ENCODE measurements around the gene SPARCL1.
"Not testable (repeated sequence)": the region's sequence is repeated elsewhere in the genome, so short reads cannot be mapped to it uniquely, and the experiment has no call there.

The SPARCL1 gene

GRCh38 chr4:87499403-87500091, 29.6 kb downstream of the SPARCL1 start:
- no peak for DNase-seq (ENCODE audit: low spot score)

GRCh38 chr4:87498446-87498900, 30.7 kb downstream of the SPARCL1 start:
- no peak for DNase-seq (ENCODE audit: low spot score)

DNA sequence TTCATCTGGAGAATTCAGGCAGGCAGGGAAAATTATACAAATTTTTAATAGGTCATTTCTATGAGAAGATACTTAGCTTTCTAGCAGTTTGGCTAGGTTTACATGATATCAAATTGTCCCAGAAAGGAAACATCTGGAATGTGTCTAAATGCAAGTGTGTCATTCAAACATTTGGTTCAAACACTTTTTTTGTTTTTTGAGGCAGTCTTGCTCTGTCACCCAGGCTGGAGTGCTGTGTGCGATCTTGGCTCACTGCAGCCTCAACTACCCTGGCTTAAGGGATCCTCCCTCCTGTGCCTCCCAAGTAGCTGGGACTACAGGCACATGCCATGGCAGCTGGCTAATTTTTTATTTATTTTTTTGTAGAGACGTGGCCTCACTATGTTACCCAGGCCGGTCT, 31.6 kb downstream of the SPARCL1 start:
- DNase-seq (ENCODE audit: low spot score), result no peak

GRCh38 chr4:87497159-87497558, 32.0 kb downstream of the SPARCL1 start:
- no peak for DNase-seq (ENCODE audit: low spot score)

GRCh38 chr4:87493115-87493514, 36.1 kb downstream of the SPARCL1 start:
- DNase-seq (ENCODE audit: low spot score), result no peak

- not testable (repeated sequence) for DNase-seq (ENCODE audit: low spot score)
Measured at GRCh38 chr4:87491851-87492250, 37.3 kb downstream of the SPARCL1 start.

GRCh38 chr4:87491436-87491835, 37.7 kb downstream of the SPARCL1 start:
- no peak for DNase-seq (ENCODE audit: low spot score)

- DNase-seq (ENCODE audit: low spot score), result no peak
Measured at GRCh38 chr4:87490664-87491369, 38.4 kb downstream of the SPARCL1 start.

- no peak for DNase-seq (ENCODE audit: low spot score)
Measured at GRCh38 chr4:87489678-87490077, 39.5 kb downstream of the SPARCL1 start.

DNA sequence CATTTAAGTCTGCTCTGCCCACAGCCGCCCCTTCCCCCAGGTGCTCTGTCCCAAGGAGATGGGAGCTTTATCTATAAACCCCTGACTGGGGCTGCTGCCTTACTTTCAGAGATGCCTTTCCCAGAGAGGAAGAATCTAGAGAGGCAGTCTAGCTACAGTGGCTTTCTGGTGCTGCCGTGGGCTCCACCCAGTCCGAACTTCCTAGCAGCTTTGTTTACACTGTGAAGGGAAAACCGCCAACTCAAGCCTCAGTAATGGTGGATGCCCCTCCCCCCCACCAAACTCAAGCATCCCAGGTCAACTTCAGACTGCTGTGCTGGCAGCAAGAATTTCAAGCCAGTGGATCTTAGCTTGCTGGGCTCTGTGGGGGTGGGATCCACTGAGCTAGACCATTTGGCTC, 40.5 kb downstream of the SPARCL1 start:
- not testable (repeated sequence) for DNase-seq (ENCODE audit: low spot score)

DNA sequence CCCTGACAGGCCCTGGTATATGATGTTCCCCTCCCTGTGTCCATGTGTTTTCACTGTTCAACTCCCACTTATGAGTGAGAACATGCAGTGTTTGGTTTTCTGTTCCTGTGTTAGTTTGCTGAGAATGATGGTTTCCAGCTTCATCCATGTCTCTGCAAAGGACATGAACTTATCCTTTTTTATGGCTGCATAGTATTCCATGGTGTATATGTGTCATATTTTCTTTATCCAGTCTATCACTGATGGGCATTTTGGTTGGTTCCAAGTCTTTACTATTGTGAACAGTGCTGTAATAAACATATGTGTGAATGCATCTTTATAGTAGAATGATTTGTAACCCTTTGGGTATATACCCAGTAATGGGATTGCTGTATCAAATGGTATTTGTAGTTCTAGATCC, 45.9 kb downstream of the SPARCL1 start:
- not testable (repeated sequence) for DNase-seq (ENCODE audit: low spot score)

DNA sequence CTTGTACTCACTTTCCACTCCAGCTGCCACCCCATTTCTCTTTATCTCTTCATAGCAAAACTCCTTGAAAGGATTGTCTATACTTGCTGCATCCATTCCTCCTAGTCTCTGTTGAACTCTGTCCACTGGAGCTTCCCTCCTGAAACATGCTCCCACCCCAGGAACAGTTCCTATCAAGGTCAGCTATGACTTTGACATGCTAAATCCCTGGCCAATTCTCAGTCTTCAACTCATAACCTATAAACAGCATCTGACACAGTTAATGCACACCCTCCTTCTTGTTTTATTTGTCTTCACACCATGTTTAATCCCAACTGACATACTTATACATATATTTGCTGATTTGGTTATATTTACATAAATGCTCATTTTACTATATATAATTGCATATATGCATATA, 47.8 kb downstream of the SPARCL1 start:
- no peak for DNase-seq (ENCODE audit: low spot score)

GRCh38 chr4:87478732-87479250, 50.4 kb downstream of the SPARCL1 start:
- DNase-seq (ENCODE audit: low spot score), result no peak

- DNase-seq (ENCODE audit: low spot score), result no peak
Measured at GRCh38 chr4:87476934-87477333, 52.2 kb downstream of the SPARCL1 start.

DNA sequence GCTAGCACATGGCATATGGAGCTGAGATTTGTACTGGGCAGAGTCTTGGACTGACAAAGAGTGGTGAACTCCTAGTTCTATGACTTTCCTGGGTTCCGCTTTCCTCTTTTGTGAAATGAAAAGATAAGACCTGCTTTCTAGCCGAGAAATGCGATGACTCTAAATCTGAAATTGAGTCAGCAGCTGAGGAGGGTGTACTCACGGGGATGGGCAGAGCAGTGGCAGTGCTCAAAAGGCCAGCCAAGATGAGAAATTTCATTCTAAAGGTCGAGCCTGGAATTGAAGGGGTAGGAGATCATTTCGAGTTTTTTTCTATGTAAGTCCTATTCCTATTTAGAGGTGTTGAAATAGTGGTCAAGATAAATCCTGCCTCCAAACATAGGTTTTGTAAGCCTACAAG, 59.8 kb downstream of the SPARCL1 start:
- no peak for DNase-seq (ENCODE audit: low spot score)

DNA sequence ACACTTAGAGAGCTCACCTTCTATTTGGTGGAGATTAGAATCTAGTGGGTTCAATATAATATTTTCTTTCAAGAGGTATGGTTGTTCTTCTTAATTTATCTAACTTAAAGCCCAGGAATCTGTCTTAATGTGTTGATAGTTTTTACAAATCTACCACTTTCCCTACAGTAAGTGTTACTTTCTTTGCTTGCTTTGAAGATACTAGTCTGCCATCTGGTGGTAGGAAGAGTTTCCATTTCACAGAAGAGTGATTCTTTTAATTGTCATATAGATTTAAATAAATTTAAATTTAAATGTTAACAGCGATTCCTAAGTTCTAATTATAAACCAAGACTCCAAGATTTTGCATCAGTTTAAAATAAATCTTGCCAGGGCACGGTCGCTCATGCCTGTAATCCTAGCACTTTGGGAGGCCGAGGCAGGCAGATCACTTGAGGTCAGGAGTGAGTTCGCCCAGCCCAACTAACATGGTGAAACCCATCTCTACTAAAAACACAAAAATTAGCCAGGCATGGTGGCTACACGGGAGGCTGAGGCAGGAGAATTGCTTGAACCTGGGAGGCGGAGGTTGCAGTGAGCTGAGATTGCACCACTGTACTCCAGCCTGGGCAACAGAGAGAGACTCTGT, 63.3 kb downstream of the SPARCL1 start:
- peak; percentile 77 for DNase-seq (ENCODE audit: low spot score)

DNA sequence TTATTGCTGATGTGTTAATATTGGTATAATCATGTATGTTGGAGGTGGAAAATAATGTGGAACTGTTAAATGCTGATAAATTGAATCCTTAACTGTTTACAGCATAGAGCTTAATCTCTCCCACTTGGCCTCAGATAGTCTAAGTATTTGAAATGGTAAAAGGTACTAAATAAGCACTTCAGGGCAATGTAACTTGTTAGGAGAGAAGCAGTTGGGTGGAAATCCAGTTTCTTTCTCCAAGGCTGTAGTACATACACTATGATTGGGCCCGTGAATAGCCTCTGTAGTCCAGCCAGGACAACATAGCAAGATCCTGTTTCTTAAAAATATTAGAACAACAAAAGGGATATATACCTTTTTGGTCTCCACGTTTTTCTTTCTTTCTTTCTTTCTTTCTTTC, 67.1 kb downstream of the SPARCL1 start:
- no peak for DNase-seq (ENCODE audit: low spot score)

DNA sequence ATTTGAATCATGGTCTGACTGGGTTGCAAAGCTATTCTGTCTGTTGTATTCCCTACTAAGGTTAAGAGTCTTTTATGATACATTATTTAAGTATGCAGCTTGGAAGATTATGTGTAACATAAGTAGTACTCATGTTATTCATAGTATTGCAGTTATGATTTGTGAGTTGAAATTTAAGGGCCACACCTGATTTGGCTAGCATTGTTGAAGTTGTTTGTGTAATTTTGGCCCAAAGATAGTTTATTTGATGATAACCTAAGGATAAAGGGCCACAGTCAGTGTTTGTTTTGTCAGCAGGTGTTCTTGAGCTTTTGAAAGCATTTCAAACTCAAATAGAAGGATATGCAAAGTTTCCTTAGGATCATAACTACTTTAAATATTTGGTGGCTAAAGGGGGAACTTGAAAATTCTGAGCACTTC, 67.9 kb downstream of the SPARCL1 start:
- peak; percentile 25 for DNase-seq (ENCODE audit: low spot score)

GRCh38 chr4:87458913-87459312, 70.3 kb downstream of the SPARCL1 start:
- no peak for DNase-seq (ENCODE audit: low spot score)

- DNase-seq (ENCODE audit: low spot score), result peak; percentile 10
Measured at GRCh38 chr4:87451537-87451936, 77.6 kb downstream of the SPARCL1 start.

GRCh38 chr4:87446375-87446774, 82.8 kb downstream of the SPARCL1 start:
- not testable (repeated sequence) for DNase-seq (ENCODE audit: low spot score)

DNA sequence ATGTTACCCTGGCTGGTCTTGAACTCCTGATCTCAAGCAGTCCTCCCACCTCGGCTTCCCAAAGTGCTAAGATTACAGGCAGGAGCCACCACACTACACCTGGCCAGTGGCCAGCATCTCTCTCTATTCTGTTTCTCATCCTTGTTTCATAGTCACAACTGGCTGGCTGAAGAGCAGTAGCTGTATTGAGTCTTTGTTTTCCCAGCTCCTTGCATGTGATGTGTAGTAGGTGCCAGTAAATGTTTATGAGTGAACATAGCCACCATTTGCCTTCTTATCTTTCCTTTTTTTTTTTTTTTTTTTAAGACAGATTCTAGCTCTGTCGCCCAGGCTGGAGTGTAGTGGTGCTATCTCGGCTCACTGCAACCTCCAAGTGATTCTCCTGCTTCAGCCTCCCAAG, 83.2 kb downstream of the SPARCL1 start:
- DNase-seq (ENCODE audit: low spot score), result no peak

GRCh38 chr4:87444741-87445140, 84.4 kb downstream of the SPARCL1 start:
- no peak for DNase-seq (ENCODE audit: low spot score)
